Activated naive CD8-positive, alpha-beta T cell treated with anti-CD3 and anti-CD28 coated beads, Interleukin-2, amount 50 U/mL, for 24 hours (primary cell): ENCODE results near the gene ADAM10.

Experiments
- ATAC-seq: fragments of 150-1000 bp; cut with Tn5 transposase; one replicate; pipeline ENCODE4 v1.10.0; 2021
- DNase-seq: peaks from one replicate; pipeline ENCODE4 v3.0.0; 2021
- H3K27ac Mint-ChIP-seq: one replicate; pipeline ENCODE4 v1.8.0; 2021; ENCODE audit warnings: mild to moderate bottlenecking, mixed read lengths
- H3K27me3 Mint-ChIP-seq: one replicate; pipeline ENCODE4 v1.8.0; 2021; ENCODE audit warnings: mixed read lengths
- H3K36me3 Mint-ChIP-seq: one replicate; pipeline ENCODE4 v1.8.0; 2021; ENCODE audit warnings: low read depth, mixed read lengths
- H3K4me1 Mint-ChIP-seq: one replicate; pipeline ENCODE4 v1.8.0; 2021; ENCODE audit warnings: mixed read lengths
- H3K4me3 Mint-ChIP-seq: one replicate; pipeline ENCODE4 v1.8.0; 2021; ENCODE audit warnings: mild to moderate bottlenecking, moderate library complexity, mixed read lengths
- H3K9me3 Mint-ChIP-seq: one replicate; pipeline ENCODE4 v1.8.0; 2021; ENCODE audit warnings: mixed read lengths

ADAM10 gene

GRCh38 chr15:58742022-58742813, 7.3 kb downstream of the ADAM10 start:
- H3K4me3 Mint-ChIP-seq: no peak overlapping the region
- no peak for DNase-seq
- H3K9me3 Mint-ChIP-seq: no peaks in the 10 kb centered on the region
- peaks cover 9% of the 10 kb centered on the region for H3K36me3 Mint-ChIP-seq
- peaks cover 75% of the 10 kb centered on the region for H3K4me1 Mint-ChIP-seq
- H3K27ac Mint-ChIP-seq: no peak overlapping the region
- no peak for ATAC-seq
- no peaks in the 10 kb centered on the region for H3K27me3 Mint-ChIP-seq

GRCh38 chr15:58741032-58741431, 8.5 kb downstream of the ADAM10 start:
- peaks cover 80% of the 10 kb centered on the region for H3K4me1 Mint-ChIP-seq
- H3K27me3 Mint-ChIP-seq: no peaks in the 10 kb centered on the region
- ATAC-seq (no peak), DNase-seq (no peak)
- H3K9me3 Mint-ChIP-seq: no peaks in the 10 kb centered on the region
- peaks cover 9% of the 10 kb centered on the region for H3K36me3 Mint-ChIP-seq
- H3K27ac Mint-ChIP-seq: no peak overlapping the region
- H3K4me3 Mint-ChIP-seq: no peak overlapping the region

GRCh38 chr15:58740436-58740835, 9.1 kb downstream of the ADAM10 start:
- Mint-ChIP-seq H3K4me3 (no peak overlapping the region), H3K9me3 (no peaks in the 10 kb centered on the region), H3K4me1 (peaks cover 79% of the 10 kb centered on the region), H3K27me3 (no peaks in the 10 kb centered on the region), H3K36me3 (peaks cover 6% of the 10 kb centered on the region), H3K27ac (no peak overlapping the region)
- DNase-seq (no peak), ATAC-seq (no peak)

- no peak for DNase-seq
- peak overlapping the region; percentile 1 for H3K27ac Mint-ChIP-seq
- H3K9me3 Mint-ChIP-seq: no peaks in the 10 kb centered on the region
- peak overlapping the region; percentile 8 for H3K4me3 Mint-ChIP-seq
- H3K27me3 Mint-ChIP-seq: no peaks in the 10 kb centered on the region
- no peaks in the 10 kb centered on the region for H3K36me3 Mint-ChIP-seq
- ATAC-seq: peak; percentile 68
- H3K4me1 Mint-ChIP-seq: peaks cover 70% of the 10 kb centered on the region
Observed at GRCh38 chr15:58738046-58738707, 11.3 kb downstream of the ADAM10 start.

GRCh38 chr15:58737298-58737697, 12.2 kb downstream of the ADAM10 start:
- H3K27ac Mint-ChIP-seq: no peak overlapping the region
- peaks cover 69% of the 10 kb centered on the region for H3K4me1 Mint-ChIP-seq
- H3K4me3 Mint-ChIP-seq: no peak overlapping the region
- H3K36me3 Mint-ChIP-seq: no peaks in the 10 kb centered on the region
- H3K9me3 Mint-ChIP-seq: no peaks in the 10 kb centered on the region
- ATAC-seq (no peak), DNase-seq (no peak)
- H3K27me3 Mint-ChIP-seq: no peaks in the 10 kb centered on the region

- Mint-ChIP-seq H3K27ac (peak overlapping the region; percentile 22), H3K27me3 (no peaks in the 10 kb centered on the region), H3K36me3 (no peaks in the 10 kb centered on the region), H3K4me3 (no peak overlapping the region), H3K9me3 (no peaks in the 10 kb centered on the region), H3K4me1 (peaks cover 68% of the 10 kb centered on the region)
- ATAC-seq: no peak
- no peak for DNase-seq
Observed at GRCh38 chr15:58736018-58736643, 13.4 kb downstream of the ADAM10 start.

GRCh38 chr15:58734859-58735258, 14.6 kb downstream of the ADAM10 start:
- Mint-ChIP-seq H3K27ac (no peak overlapping the region), H3K27me3 (no peaks in the 10 kb centered on the region), H3K9me3 (no peaks in the 10 kb centered on the region), H3K36me3 (no peaks in the 10 kb centered on the region), H3K4me1 (peaks cover 74% of the 10 kb centered on the region), H3K4me3 (no peak overlapping the region)
- ATAC-seq (no peak), DNase-seq (no peak)

GRCh38 chr15:58732625-58733363, 16.7 kb downstream of the ADAM10 start:
- Mint-ChIP-seq H3K36me3 (no peaks in the 10 kb centered on the region), H3K9me3 (no peaks in the 10 kb centered on the region), H3K4me3 (no peak overlapping the region), H3K27me3 (no peaks in the 10 kb centered on the region), H3K27ac (no peak overlapping the region), H3K4me1 (peaks cover 69% of the 10 kb centered on the region)
- DNase-seq: no peak
- no peak for ATAC-seq

- peaks cover 62% of the 10 kb centered on the region for H3K4me1 Mint-ChIP-seq
- no peak for DNase-seq
- H3K4me3 Mint-ChIP-seq: no peak overlapping the region
- no peak overlapping the region for H3K27ac Mint-ChIP-seq
- H3K27me3 Mint-ChIP-seq: no peaks in the 10 kb centered on the region
- H3K36me3 Mint-ChIP-seq: no peaks in the 10 kb centered on the region
- ATAC-seq: no peak
- H3K9me3 Mint-ChIP-seq: no peaks in the 10 kb centered on the region
Observed at GRCh38 chr15:58731756-58732535, 17.6 kb downstream of the ADAM10 start.

GRCh38 chr15:58726867-58727266, 22.6 kb downstream of the ADAM10 start:
- Mint-ChIP-seq H3K36me3 (no peaks in the 10 kb centered on the region), H3K4me3 (no peak overlapping the region), H3K27ac (no peak overlapping the region), H3K27me3 (no peaks in the 10 kb centered on the region), H3K4me1 (peaks cover 50% of the 10 kb centered on the region), H3K9me3 (no peaks in the 10 kb centered on the region)
- ATAC-seq: no peak
- DNase-seq: no peak

- H3K4me1 Mint-ChIP-seq: peaks cover 46% of the 10 kb centered on the region
- DNase-seq: no peak
- no peaks in the 10 kb centered on the region for H3K27me3 Mint-ChIP-seq
- ATAC-seq: peak; percentile 81
- H3K9me3 Mint-ChIP-seq: no peaks in the 10 kb centered on the region
- H3K36me3 Mint-ChIP-seq: peaks cover 3% of the 10 kb centered on the region
- H3K4me3 Mint-ChIP-seq: no peak overlapping the region
- peak overlapping the region; percentile 15 for H3K27ac Mint-ChIP-seq
Observed at GRCh38 chr15:58724466-58724865, 25.0 kb downstream of the ADAM10 start.

GRCh38 chr15:58717357-58717756, 32.1 kb downstream of the ADAM10 start:
- H3K27ac Mint-ChIP-seq: no peak overlapping the region
- no peaks in the 10 kb centered on the region for H3K9me3 Mint-ChIP-seq
- H3K27me3 Mint-ChIP-seq: no peaks in the 10 kb centered on the region
- ATAC-seq: no peak
- DNase-seq: no peak
- H3K36me3 Mint-ChIP-seq: peaks cover 24% of the 10 kb centered on the region
- H3K4me1 Mint-ChIP-seq: peaks cover 17% of the 10 kb centered on the region
- no peak overlapping the region for H3K4me3 Mint-ChIP-seq

GRCh38 chr15:58716027-58716426, 33.5 kb downstream of the ADAM10 start:
- no peak for ATAC-seq
- peaks cover 23% of the 10 kb centered on the region for H3K36me3 Mint-ChIP-seq
- H3K9me3 Mint-ChIP-seq: no peaks in the 10 kb centered on the region
- no peaks in the 10 kb centered on the region for H3K27me3 Mint-ChIP-seq
- H3K4me1 Mint-ChIP-seq: peaks cover 16% of the 10 kb centered on the region
- no peak overlapping the region for H3K4me3 Mint-ChIP-seq
- no peak for DNase-seq
- no peak overlapping the region for H3K27ac Mint-ChIP-seq
